SU-DHL-6 (cell line): ENCODE data around the gene TSHZ2.

Experiments
- H2AFZ ChIP-seq: fragments of 200-600 bp; sonication (generic); 2 replicates; pipeline ENCODE4 v1.6.1; 2014; ENCODE audit warnings: low read depth, mild to moderate bottlenecking, moderate library complexity, mixed read lengths, antibody characterized with exemption, low read length; ENCODE audit not compliant: severe bottlenecking
- H3F3A ChIP-seq: fragments of 200-600 bp; shearing (Covaris generic); 2 replicates; pipeline ENCODE4 v1.6.0; 2016; ENCODE audit warnings: antibody characterized with exemption, mild to moderate bottlenecking; ENCODE audit not compliant: insufficient read depth
- H3K27ac ChIP-seq: fragments of 200-600 bp; sonication (generic); 2 replicates; pipeline ENCODE4 v1.5.1; 2016; ENCODE audit warnings: low read depth, mild to moderate bottlenecking, low read length, moderate library complexity, mixed read lengths
- H3K27me3 ChIP-seq: fragments of 200-600 bp; sonication (generic), shearing (Covaris generic); 2 replicates; pipeline ENCODE4 v1.6.0; 2014; ENCODE audit warnings: mild to moderate bottlenecking, low read length
- H3K36me3 ChIP-seq: fragments of 200-600 bp; sonication (generic); 2 replicates; pipeline ENCODE4 v1.6.1; 2014; ENCODE audit warnings: mild to moderate bottlenecking, low read length, mixed read lengths
- H3K4me2 ChIP-seq: fragments of 300-600, 200-600 bp; shearing (Covaris generic), sonication (generic); 2 replicates; pipeline ENCODE4 v1.6.0; 2014; ENCODE audit warnings: low read length, low read depth, mild to moderate bottlenecking; ENCODE audit not compliant: poor library complexity, severe bottlenecking
- H3K4me3 ChIP-seq: fragments of 200-600 bp; sonication (generic); 2 replicates; pipeline ENCODE4 v1.5.1; 2014; ENCODE audit warnings: antibody characterized with exemption, low read length, mild to moderate bottlenecking, mixed read lengths; ENCODE audit not compliant: insufficient read depth, poor library complexity, severe bottlenecking
- H3K79me2 ChIP-seq: fragments of 200-600 bp; sonication (generic); 2 replicates; pipeline ENCODE4 v1.6.1; 2014; ENCODE audit warnings: mild to moderate bottlenecking, low read length, moderate library complexity; ENCODE audit not compliant: insufficient read depth
- H3K9ac ChIP-seq: fragments of 200-600 bp; sonication (generic); 2 replicates; pipeline ENCODE4 v1.7.0; 2014; ENCODE audit warnings: mild to moderate bottlenecking, low read length
- H3K9me2 ChIP-seq: fragments of 200-600 bp; sonication (generic); replicated peaks from 2 replicates; pipeline ENCODE4 v1.6.1; 2014; ENCODE audit warnings: low read length; ENCODE audit not compliant: insufficient read depth
- H3K9me3 ChIP-seq: fragments of 200-600 bp; sonication (generic); 2 replicates; pipeline ENCODE4 v1.6.1; 2014; ENCODE audit warnings: low read length, mixed read lengths; ENCODE audit not compliant: insufficient read depth
- H4K20me1 ChIP-seq: fragments of 200-600 bp; sonication (generic); 2 replicates; pipeline ENCODE4 v1.6.1; 2014; ENCODE audit warnings: low read depth, mild to moderate bottlenecking, antibody characterized with exemption, low read length, moderate library complexity, mixed read lengths
- CTCF ChIP-seq: fragments of 200-600 bp; sonication (generic); IDR thresholded peaks from one replicate; pipeline ENCODE4 v1.5.1; 2017; ENCODE audit warnings: antibody characterized with exemption, mild to moderate bottlenecking, low read length, moderate library complexity; ENCODE audit not compliant: insufficient read depth, poor library complexity, severe bottlenecking
- EZH2phosphoT487 ChIP-seq: fragments of 200-600 bp; sonication (generic), shearing (Covaris generic); conservative IDR thresholded peaks from 2 replicates; pipeline ENCODE4 v1.6.1; 2018; ENCODE audit warnings: mild to moderate bottlenecking, antibody characterized with exemption, low read length, moderate library complexity, mixed read lengths

The TSHZ2 gene

GRCh38 chr20:53425941-53426340 is 453.8 kb downstream of the TSHZ2 start:
- TF ChIP-seq EZH2phosphoT487 (no peak), CTCF (no peak)

DNA sequence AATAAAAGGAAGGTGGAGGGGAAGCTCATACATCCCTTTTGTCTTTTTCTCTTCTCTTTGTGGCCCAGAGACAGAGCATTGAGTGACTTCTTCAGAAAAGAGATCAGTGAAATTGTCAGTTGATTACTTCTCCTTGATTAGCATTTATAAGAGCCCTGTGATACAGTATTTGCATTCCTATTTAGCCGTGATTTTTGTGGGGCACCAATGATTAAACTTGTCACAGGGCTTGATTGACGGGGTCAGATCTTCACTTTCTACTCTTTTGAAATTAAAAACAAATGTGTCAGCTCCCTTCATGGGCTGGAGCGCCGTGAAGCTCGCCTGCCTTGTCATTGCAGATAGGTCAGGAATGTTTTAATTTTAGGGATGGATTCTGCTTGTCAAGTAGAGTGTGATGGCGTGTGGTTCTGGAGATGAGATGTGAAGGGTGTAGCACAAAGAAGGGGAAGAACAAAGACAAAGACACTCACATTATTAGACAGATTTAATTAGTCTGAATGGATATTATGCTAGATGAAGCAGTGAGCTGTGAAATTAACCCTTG is 454.7 kb downstream of the TSHZ2 start:
- Histone ChIP-seq H3K4me3 (no peak overlapping the region), H3K79me2 (no peaks in the 10 kb centered on the region), H3K4me2 (no peak overlapping the region), H3K27me3 (no peaks in the 10 kb centered on the region), H3K36me3 (no peaks in the 10 kb centered on the region), H3K9me3 (no peaks in the 10 kb centered on the region), H3F3A (no peaks in the 10 kb centered on the region), H3K27ac (no peak overlapping the region), H3K9me2 (no peaks in the 10 kb centered on the region), H3K9ac (no peak overlapping the region), H2AFZ (no peak overlapping the region), H4K20me1 (no peaks in the 10 kb centered on the region)
- TF ChIP-seq EZH2phosphoT487 (no peak), CTCF (no peak)

More at GRCh38 chr20:53425941-53426340, 453.8 kb downstream of the TSHZ2 start:
- Histone ChIP-seq H4K20me1 (no peaks in the 10 kb centered on the region), H3K27me3 (no peaks in the 10 kb centered on the region), H3K79me2 (no peaks in the 10 kb centered on the region), H3K9me3 (no peaks in the 10 kb centered on the region), H3F3A (no peaks in the 10 kb centered on the region), H3K9ac (no peak overlapping the region), H3K4me3 (no peak overlapping the region), H3K9me2 (no peaks in the 10 kb centered on the region), H3K27ac (no peak overlapping the region), H2AFZ (no peak overlapping the region), H3K36me3 (no peaks in the 10 kb centered on the region), H3K4me2 (no peak overlapping the region)

- Histone ChIP-seq H3K9me3 (no peaks in the 10 kb centered on the region), H3F3A (no peaks in the 10 kb centered on the region), H3K9ac (no peak overlapping the region), H4K20me1 (no peaks in the 10 kb centered on the region), H3K27me3 (no peaks in the 10 kb centered on the region), H3K4me3 (no peak overlapping the region), H3K4me2 (no peak overlapping the region), H3K79me2 (no peaks in the 10 kb centered on the region), H2AFZ (no peak overlapping the region), H3K36me3 (no peaks in the 10 kb centered on the region), H3K27ac (no peak overlapping the region), H3K9me2 (no peaks in the 10 kb centered on the region)
- no peak for TF ChIP-seq EZH2phosphoT487
- TF ChIP-seq CTCF = no peak
These were observed 455.8 kb downstream of the TSHZ2 start for GRCh38 chr20:53427951-53428350.
